HG03066 (cell line): ENCODE data around the gene CHD2.

Source experiments
- ATAC-seq: cut with Tn5 transposase; IDR thresholded peaks from one replicate; pipeline ENCODE4 v1.9.1; 2021; ENCODE audit warnings: low read depth; ENCODE audit not compliant: unreplicated experiment

Gene CHD2

GRCh38 chr15:93076875-93077274 is 176.8 kb downstream of the CHD2 start:
- ATAC-seq, result no peak
